Amniotic epithelial cell (primary cell): ENCODE measurements around the gene HSPA5.
"Not testable (repeated sequence)": the region's sequence is repeated elsewhere in the genome, so short reads cannot be mapped to it uniquely, and the experiment has no call there.

ENCODE experiments used
- DNase-seq: peaks from one replicate; pipeline ENCODE4 v3.0.0-alpha.2; 2010; ENCODE audit warnings: low read depth

Gene HSPA5

GRCh38 chr9:125241000-125241862, at the start of gene HSPA5:
Gene HSPA5 (minus strand): TSS chr9:125241343. CDS start chr9:125241126, 217 bp downstream.
- peak; percentile 99 for DNase-seq

- DNase-seq, result not testable (repeated sequence)
Observed at GRCh38 chr9:125286935-125287433, 45.8 kb upstream of the HSPA5 start.

GRCh38 chr9:125284855-125285254, 43.7 kb upstream of the HSPA5 start:
- no peak for DNase-seq

GRCh38 chr9:125280945-125281344, 39.8 kb upstream of the HSPA5 start:
- DNase-seq, result no peak

GRCh38 chr9:125277411-125277810, 36.3 kb upstream of the HSPA5 start:
- no peak for DNase-seq

GRCh38 chr9:125276771-125277170, 35.6 kb upstream of the HSPA5 start:
- no peak for DNase-seq

- DNase-seq, result peak; percentile 40
Observed at GRCh38 chr9:125272697-125273096, 31.6 kb upstream of the HSPA5 start.

GRCh38 chr9:125271081-125271480, 29.9 kb upstream of the HSPA5 start:
- DNase-seq, result no peak

- no peak for DNase-seq
Observed at GRCh38 chr9:125269014-125269397, 27.9 kb upstream of the HSPA5 start.

- DNase-seq, result no peak
Observed at GRCh38 chr9:125268394-125269013, 27.4 kb upstream of the HSPA5 start.

GRCh38 chr9:125264068-125264467, 22.9 kb upstream of the HSPA5 start:
- DNase-seq, result not testable (repeated sequence)

- no peak for DNase-seq
Observed at GRCh38 chr9:125262294-125262991, 21.3 kb upstream of the HSPA5 start.

- peak; percentile 86 for DNase-seq
Observed at GRCh38 chr9:125261501-125262293, 20.6 kb upstream of the HSPA5 start, which contains the start of gene GAPVD1. Gene GAPVD1 (plus strand): TSS chr9:125261826. CDS start chr9:125298922, 37,096 bp downstream.

- no peak for DNase-seq
Observed at GRCh38 chr9:125260561-125260960, 19.4 kb upstream of the HSPA5 start.

GRCh38 chr9:125258832-125259534, 17.8 kb upstream of the HSPA5 start:
- no peak for DNase-seq

- DNase-seq, result no peak
Observed at GRCh38 chr9:125258160-125258785, 17.1 kb upstream of the HSPA5 start.

- DNase-seq, result no peak
Observed at GRCh38 chr9:125255781-125256391, 14.7 kb upstream of the HSPA5 start.

GRCh38 chr9:125254231-125254630, 13.1 kb upstream of the HSPA5 start:
- no peak for DNase-seq

GRCh38 chr9:125246261-125246667, 5.1 kb upstream of the HSPA5 start:
- no peak for DNase-seq

- no peak for DNase-seq
Observed at GRCh38 chr9:125243792-125244260, 2.7 kb upstream of the HSPA5 start.
